Gastrocnemius medialis (tissue), 4 donors: Measurements from ENCODE around the gene CDR2.

ENCODE experiments used
- POLR2A ChIP-seq, 2 donors: fragments of 450-650 bp; IDR thresholded peaks; one replicate each; pipeline ENCODE4 v1.6.1; 2017; ENCODE audit warnings: antibody characterized with exemption in 2 of 2, mild to moderate bottlenecking in 2 of 2, moderate library complexity in 2 of 2
- TF ChIP-seq, protein P1 (sequence below), 5 experiments: fragments of 450-650 bp in 3 of 5; fragments of 200-600 bp in 2 of 5; sonication (generic) in 2 of 5; IDR thresholded peaks in 4 of 5; conservative IDR thresholded peaks in 1 of 5; 1 replicate in 4 of 5; 2 replicates in 1 of 5; pipeline ENCODE4 v1.5.1; 2016 to 2019; ENCODE audit warnings: antibody characterized with exemption in 5 of 5, mild to moderate bottlenecking in 3 of 5, moderate library complexity in 3 of 5

DNA sequence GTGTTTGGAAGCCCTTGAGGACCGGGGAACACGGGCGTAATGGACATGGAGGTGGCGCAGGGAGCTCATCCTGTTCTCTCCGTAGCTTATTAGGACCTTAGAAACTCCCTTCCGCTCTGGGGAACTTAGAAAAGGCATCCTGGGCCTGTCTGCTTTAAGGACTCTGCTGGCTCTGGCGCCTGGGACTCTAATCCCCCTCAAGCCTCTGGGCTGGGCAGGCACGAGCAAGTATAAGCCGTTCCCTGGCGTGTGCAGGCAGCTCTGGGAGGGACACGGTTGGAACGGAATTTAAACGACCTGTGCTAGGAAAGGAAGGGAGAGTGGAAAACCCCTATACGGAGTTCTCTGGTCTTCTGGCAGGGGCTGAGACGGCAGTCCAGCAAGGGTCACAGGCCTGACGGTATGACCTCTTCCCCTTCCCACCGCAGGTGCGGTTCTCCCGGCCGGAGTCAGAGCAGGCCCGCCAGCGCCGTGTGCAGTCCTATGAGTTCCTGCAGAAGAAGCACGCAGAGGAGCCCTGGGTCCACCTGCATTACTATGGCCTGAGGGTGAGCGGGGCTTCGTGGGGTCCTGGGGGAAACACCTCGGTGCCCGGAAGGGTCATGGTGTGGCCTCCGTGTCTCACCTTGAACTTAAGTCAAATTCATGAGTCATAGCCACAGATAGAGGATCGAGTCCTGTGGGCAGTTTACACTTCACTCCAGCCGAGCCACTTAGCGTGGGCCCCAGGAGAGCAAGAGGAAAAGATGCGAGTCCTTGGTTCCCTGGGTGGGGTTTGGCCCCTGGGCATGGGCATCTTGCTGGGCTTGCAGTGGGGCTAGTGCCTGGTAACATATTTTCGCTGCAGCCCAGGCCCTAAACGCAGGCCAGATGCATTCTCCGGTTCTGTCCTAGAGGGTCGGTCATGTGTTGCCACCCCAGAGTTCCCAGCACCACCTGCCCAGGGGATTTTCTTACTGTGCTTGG, 59.5 kb downstream of the CDR2 start:
- TF ChIP-seq, protein P1, sequence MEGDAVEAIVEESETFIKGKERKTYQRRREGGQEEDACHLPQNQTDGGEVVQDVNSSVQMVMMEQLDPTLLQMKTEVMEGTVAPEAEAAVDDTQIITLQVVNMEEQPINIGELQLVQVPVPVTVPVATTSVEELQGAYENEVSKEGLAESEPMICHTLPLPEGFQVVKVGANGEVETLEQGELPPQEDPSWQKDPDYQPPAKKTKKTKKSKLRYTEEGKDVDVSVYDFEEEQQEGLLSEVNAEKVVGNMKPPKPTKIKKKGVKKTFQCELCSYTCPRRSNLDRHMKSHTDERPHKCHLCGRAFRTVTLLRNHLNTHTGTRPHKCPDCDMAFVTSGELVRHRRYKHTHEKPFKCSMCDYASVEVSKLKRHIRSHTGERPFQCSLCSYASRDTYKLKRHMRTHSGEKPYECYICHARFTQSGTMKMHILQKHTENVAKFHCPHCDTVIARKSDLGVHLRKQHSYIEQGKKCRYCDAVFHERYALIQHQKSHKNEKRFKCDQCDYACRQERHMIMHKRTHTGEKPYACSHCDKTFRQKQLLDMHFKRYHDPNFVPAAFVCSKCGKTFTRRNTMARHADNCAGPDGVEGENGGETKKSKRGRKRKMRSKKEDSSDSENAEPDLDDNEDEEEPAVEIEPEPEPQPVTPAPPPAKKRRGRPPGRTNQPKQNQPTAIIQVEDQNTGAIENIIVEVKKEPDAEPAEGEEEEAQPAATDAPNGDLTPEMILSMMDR (IDR thresholded peaks at IDR 0.05 in 4 of 5, conservative IDR thresholded peaks at IDR 0.05 in 1 of 5): no peak
- TF ChIP-seq POLR2A (IDR thresholded peaks at IDR 0.05): no peak
